K562 (cell line): ENCODE data around the gene NPDC1. TPM values are rescaled to one million over a fixed set of nuclear protein-coding genes. Genes with fewer than 3 reads are reported as not detected.
A peak's percentile ranks its signal among the peaks of the same experiment; 100 is the strongest.

Experiments
- BACH1 ChIP-seq: fragments of 200-800 bp; sonication (Bioruptor generic); IDR thresholded peaks from 2 replicates; pipeline ENCODE4 v1.6.1; 2016; ENCODE audit warnings: missing genetic modification characterization, missing compliant biosample characterization
- DMBX1 ChIP-seq: fragments of 250-450 bp; sonication (Bioruptor Pico); IDR thresholded peaks from 2 replicates; pipeline ENCODE4 v1.8.0; 2022; ENCODE audit warnings: inconsistent platforms, mild to moderate bottlenecking, moderate library complexity, borderline replicate concordance
- DNMT1 ChIP-seq: fragments of 450-650 bp; IDR thresholded peaks from 2 replicates; pipeline ENCODE4 v1.6.1; 2016; ENCODE audit warnings: antibody characterized with exemption, mild to moderate bottlenecking
- FOS ChIP-seq: IDR thresholded peaks from 3 replicates; pipeline ENCODE4 v1.6.1; 2011; ENCODE audit not compliant: insufficient read length; ENCODE audit errors: extremely low read depth
- GABPB2 ChIP-seq: fragments of 250-450 bp; sonication (Bioruptor Pico); conservative IDR thresholded peaks from 2 replicates; pipeline ENCODE4 v1.5.1; 2021; ENCODE audit warnings: mild to moderate bottlenecking
- HDGF ChIP-seq: fragments of 450-650 bp; IDR thresholded peaks from 2 replicates; pipeline ENCODE4 v1.6.1; 2016
- HNRNPLL ChIP-seq: fragments of 200-400 bp; formaldehyde crosslinking; IDR thresholded peaks from 2 replicates; pipeline ENCODE4 v1.6.1; 2017; ENCODE audit warnings: low read length, low read depth, mild to moderate bottlenecking; ENCODE audit not compliant: poor library complexity, severe bottlenecking
- KLF16 ChIP-seq: IDR thresholded peaks from 2 replicates; pipeline ENCODE4 v1.6.1; 2016; ENCODE audit warnings: antibody characterized with exemption
- PML ChIP-seq: IDR thresholded peaks from 2 replicates; pipeline ENCODE4 v1.6.1; 2012; ENCODE audit warnings: low read length, inconsistent platforms
- RBFOX2 ChIP-seq: fragments of 200-400 bp; formaldehyde crosslinking; IDR thresholded peaks from 2 replicates; pipeline ENCODE4 v1.6.1; 2017; ENCODE audit warnings: low read depth, mild to moderate bottlenecking, low read length, moderate library complexity
- RBM34 ChIP-seq: fragments of 200-400 bp; formaldehyde crosslinking; IDR thresholded peaks from 2 replicates; pipeline ENCODE4 v1.6.1; 2018; ENCODE audit warnings: low read length, borderline replicate concordance; ENCODE audit not compliant: insufficient read depth
- RHOXF2B ChIP-seq: fragments of 250-450 bp; sonication (Bioruptor Pico); conservative IDR thresholded peaks from 2 replicates; pipeline ENCODE4 v1.5.1; 2021
- SETDB1 ChIP-seq: IDR thresholded peaks from one replicate; pipeline ENCODE4 v1.6.1; 2012; ENCODE audit warnings: low read length, control low read depth, inconsistent platforms
- ZNF778 ChIP-seq: fragments of 450-650 bp; formaldehyde crosslinking; IDR thresholded peaks from 2 replicates; pipeline ENCODE4 v1.4.0; 2020; ENCODE audit warnings: mild to moderate bottlenecking, moderate library complexity
- polyA plus RNA-seq, 8 experiments: library from polyadenylated mRNA; depleted of rRNA in 4 of 8; stranded (reverse) in 5 of 8; unstranded in 3 of 8; fragments of >200 nt; fragmentation: Nextera tagmentation in 2 of 8; fragmentation: Illumina TruSeq in 1 of 8; extraction: Ambion mirVana in 2 of 8; extraction: Trizol in 1 of 8; gene quantifications; 2 replicates each; pipeline versions ENCODE4 v1.2.1 to v1.2.3, GENCODE V29; 2011 to 2014; ENCODE audit warnings: inconsistent platforms in 1 of 8, missing spikeins in 1 of 8
- total RNA-seq, 7 experiments: library from RNA; depleted of rRNA in 6 of 7; stranded (reverse); fragments of >200 nt in 6 of 7; fragmentation: Illumina TruSeq in 2 of 7; extraction: Trizol in 2 of 7; gene quantifications; 2 replicates each; pipeline versions ENCODE4 v1.2.1 to v1.2.3, GENCODE V29; 2011 to 2021; ENCODE audit warnings: low replicate concordance in 1 of 7
- TF ChIP-seq, protein P1 (sequence below): fragments of 450-650 bp; IDR thresholded peaks from 2 replicates; pipeline ENCODE4 v1.6.1; 2016; ENCODE audit warnings: low read depth, mild to moderate bottlenecking, moderate library complexity
- TF ChIP-seq, protein P2 (sequence below): conservative IDR thresholded peaks from 2 replicates; pipeline ENCODE4 v1.6.1; 2011; ENCODE audit warnings: low read depth, mild to moderate bottlenecking, low read length; ENCODE audit not compliant: control insufficient read depth
- TF ChIP-seq, protein P3 (sequence below): sonication (generic); formaldehyde crosslinking; IDR thresholded peaks from 2 replicates; pipeline ENCODE4 v1.8.0; 2023; ENCODE audit warnings: mild to moderate bottlenecking, missing genetic modification reagents
- TF ChIP-seq, protein P4 (sequence below): fragments of 450-650 bp; IDR thresholded peaks from 2 replicates; pipeline ENCODE4 v1.6.1; 2016
- TF ChIP-seq, protein P5 (sequence below): sonication (generic); formaldehyde crosslinking; IDR thresholded peaks from 2 replicates; pipeline ENCODE4 v1.8.0; 2022; ENCODE audit warnings: missing genetic modification reagents, mild to moderate bottlenecking, moderate library complexity, borderline replicate concordance
- TF ChIP-seq, protein P6 (sequence below): sonication (generic); formaldehyde crosslinking; IDR thresholded peaks from 2 replicates; pipeline ENCODE4 v1.5.0; 2020; ENCODE audit warnings: missing genetic modification reagents

The NPDC1 gene
- total and polyA plus RNA-seq, 9 of the 15 experiments (the other 6 are each of a cell fraction or from before 2014, with no cell fraction given): 0.06 to 2.1 (median 0.53) TPM; not detected in 3

DNA sequence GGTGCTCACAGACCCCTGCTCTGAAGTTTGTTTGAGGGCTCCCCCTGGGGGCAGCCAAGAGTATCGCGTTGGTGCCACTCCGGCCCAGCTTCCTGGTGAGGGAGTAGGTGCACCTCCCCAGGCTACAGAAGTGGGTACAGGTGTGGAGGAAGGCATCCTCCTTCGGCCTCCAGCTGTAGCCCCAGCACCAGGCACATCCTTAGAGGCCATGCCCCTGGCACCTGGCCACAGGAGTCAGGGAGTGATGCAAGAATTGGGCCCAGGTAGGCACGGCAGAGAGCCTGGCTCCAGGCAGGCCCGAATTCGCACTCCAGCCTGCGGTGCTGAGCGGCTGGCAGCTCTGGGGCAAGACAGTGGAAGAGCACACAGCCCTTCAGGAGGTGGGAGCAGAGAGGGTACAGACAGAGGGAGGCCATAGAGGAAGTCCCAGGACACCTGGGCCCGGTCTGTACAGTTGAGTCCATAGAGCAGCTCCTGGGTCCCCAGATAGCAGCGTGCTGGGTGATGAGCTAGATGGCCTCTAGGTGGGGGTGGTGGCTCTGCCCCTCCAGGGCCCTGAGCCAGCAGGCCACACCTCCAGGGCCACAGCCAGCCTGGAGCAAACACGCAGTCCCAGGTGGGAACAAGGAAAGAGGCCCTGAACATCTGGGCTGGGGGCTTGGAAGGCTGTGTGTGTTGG, 22.0 kb upstream of the NPDC1 start (continued):
- TF ChIP-seq, protein P1, sequence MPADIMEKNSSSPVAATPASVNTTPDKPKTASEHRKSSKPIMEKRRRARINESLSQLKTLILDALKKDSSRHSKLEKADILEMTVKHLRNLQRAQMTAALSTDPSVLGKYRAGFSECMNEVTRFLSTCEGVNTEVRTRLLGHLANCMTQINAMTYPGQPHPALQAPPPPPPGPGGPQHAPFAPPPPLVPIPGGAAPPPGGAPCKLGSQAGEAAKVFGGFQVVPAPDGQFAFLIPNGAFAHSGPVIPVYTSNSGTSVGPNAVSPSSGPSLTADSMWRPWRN: no peak
- no peak for TF ChIP-seq FOS
- no peak for TF ChIP-seq GABPB2 (CRISPR knock-in tag)
- no peak for TF ChIP-seq SETDB1
- TF ChIP-seq, protein P2, sequence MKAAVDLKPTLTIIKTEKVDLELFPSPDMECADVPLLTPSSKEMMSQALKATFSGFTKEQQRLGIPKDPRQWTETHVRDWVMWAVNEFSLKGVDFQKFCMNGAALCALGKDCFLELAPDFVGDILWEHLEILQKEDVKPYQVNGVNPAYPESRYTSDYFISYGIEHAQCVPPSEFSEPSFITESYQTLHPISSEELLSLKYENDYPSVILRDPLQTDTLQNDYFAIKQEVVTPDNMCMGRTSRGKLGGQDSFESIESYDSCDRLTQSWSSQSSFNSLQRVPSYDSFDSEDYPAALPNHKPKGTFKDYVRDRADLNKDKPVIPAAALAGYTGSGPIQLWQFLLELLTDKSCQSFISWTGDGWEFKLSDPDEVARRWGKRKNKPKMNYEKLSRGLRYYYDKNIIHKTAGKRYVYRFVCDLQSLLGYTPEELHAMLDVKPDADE: 0 out of 2 replicates have a peak, but pooled peaks have one; percentile 29
- TF ChIP-seq KLF16: no peak
- no peak for TF ChIP-seq RHOXF2B
- TF ChIP-seq RBM34: no peak
- no peak for TF ChIP-seq DMBX1 (CRISPR knock-in tag)
- TF ChIP-seq, protein P3, sequence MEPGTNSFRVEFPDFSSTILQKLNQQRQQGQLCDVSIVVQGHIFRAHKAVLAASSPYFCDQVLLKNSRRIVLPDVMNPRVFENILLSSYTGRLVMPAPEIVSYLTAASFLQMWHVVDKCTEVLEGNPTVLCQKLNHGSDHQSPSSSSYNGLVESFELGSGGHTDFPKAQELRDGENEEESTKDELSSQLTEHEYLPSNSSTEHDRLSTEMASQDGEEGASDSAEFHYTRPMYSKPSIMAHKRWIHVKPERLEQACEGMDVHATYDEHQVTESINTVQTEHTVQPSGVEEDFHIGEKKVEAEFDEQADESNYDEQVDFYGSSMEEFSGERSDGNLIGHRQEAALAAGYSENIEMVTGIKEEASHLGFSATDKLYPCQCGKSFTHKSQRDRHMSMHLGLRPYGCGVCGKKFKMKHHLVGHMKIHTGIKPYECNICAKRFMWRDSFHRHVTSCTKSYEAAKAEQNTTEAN (CRISPR knock-in tag): no peak
- TF ChIP-seq BACH1 (tag): no peak
- TF ChIP-seq PML: no peak
- TF ChIP-seq, protein P4, sequence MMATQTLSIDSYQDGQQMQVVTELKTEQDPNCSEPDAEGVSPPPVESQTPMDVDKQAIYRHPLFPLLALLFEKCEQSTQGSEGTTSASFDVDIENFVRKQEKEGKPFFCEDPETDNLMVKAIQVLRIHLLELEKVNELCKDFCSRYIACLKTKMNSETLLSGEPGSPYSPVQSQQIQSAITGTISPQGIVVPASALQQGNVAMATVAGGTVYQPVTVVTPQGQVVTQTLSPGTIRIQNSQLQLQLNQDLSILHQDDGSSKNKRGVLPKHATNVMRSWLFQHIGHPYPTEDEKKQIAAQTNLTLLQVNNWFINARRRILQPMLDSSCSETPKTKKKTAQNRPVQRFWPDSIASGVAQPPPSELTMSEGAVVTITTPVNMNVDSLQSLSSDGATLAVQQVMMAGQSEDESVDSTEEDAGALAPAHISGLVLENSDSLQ: no peak
- TF ChIP-seq, protein P5, sequence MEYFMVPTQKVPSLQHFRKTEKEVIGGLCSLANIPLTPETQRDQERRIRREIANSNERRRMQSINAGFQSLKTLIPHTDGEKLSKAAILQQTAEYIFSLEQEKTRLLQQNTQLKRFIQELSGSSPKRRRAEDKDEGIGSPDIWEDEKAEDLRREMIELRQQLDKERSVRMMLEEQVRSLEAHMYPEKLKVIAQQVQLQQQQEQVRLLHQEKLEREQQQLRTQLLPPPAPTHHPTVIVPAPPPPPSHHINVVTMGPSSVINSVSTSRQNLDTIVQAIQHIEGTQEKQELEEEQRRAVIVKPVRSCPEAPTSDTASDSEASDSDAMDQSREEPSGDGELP (CRISPR knock-in tag): peak; percentile 48; the same call in 1 of the 2 replicates
- no peak for TF ChIP-seq HNRNPLL
- TF ChIP-seq DNMT1: 0 out of 2 replicates have a peak, but pooled peaks have one; percentile 52
- no peak for TF ChIP-seq HDGF
- TF ChIP-seq ZNF778: no peak
- 0 out of 2 replicates have a peak, but pooled peaks have one; percentile 25 for TF ChIP-seq RBFOX2
- TF ChIP-seq, protein P6, sequence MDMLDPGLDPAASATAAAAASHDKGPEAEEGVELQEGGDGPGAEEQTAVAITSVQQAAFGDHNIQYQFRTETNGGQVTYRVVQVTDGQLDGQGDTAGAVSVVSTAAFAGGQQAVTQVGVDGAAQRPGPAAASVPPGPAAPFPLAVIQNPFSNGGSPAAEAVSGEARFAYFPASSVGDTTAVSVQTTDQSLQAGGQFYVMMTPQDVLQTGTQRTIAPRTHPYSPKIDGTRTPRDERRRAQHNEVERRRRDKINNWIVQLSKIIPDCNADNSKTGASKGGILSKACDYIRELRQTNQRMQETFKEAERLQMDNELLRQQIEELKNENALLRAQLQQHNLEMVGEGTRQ: no peak
